BLaER1 (cell line): ENCODE data around the gene UQCR10.

ENCODE experiments used
- H3K27ac ChIP-seq: shearing (Covaris generic); formaldehyde crosslinking; 2 replicates; pipeline ENCODE4 v1.8.1; 2022
- H3K27me3 ChIP-seq: shearing (Covaris generic); formaldehyde crosslinking; 2 replicates; pipeline ENCODE4 v1.8.1; 2022
- H3K36me3 ChIP-seq: shearing (Covaris generic); formaldehyde crosslinking; 2 replicates; pipeline ENCODE4 v1.8.1; 2022
- H3K4me1 ChIP-seq: shearing (Covaris generic); formaldehyde crosslinking; 2 replicates; pipeline ENCODE4 v1.8.1; 2022
- H3K4me2 ChIP-seq: shearing (Covaris generic); formaldehyde crosslinking; 2 replicates; pipeline ENCODE4 v1.8.1; 2022
- H3K4me3 ChIP-seq: shearing (Covaris generic); formaldehyde crosslinking; 2 replicates; pipeline ENCODE4 v1.8.1; 2022
- H3K9ac ChIP-seq: shearing (Covaris generic); formaldehyde crosslinking; 2 replicates; pipeline ENCODE4 v1.8.1; 2022
- H3K9me3 ChIP-seq: shearing (Covaris generic); formaldehyde crosslinking; 2 replicates; pipeline ENCODE4 v1.8.1; 2022
- H4K20me1 ChIP-seq: shearing (Covaris generic); formaldehyde crosslinking; 2 replicates; pipeline ENCODE4 v1.8.1; 2022
- Cebpa-rat ChIP-seq: shearing (Covaris generic); IDR thresholded peaks from 2 replicates; pipeline ENCODE4 v1.8.1; 2022

UQCR10 gene

GRCh38 chr22:29724843-29725242 is 42.3 kb upstream of the UQCR10 start:
- H3K9ac ChIP-seq, result no peak overlapping the region
- no peak for TF ChIP-seq Cebpa-rat
- no peak overlapping the region for H3K4me3 ChIP-seq
- H3K36me3 ChIP-seq, result no peaks in the 10 kb centered on the region
- no peak overlapping the region for H3K27ac ChIP-seq
- H3K9me3 ChIP-seq, result no peaks in the 10 kb centered on the region
- peaks cover 54% of the 10 kb centered on the region for H3K27me3 ChIP-seq
- H3K4me2 ChIP-seq, result no peak overlapping the region
- peaks cover 44% of the 10 kb centered on the region; the same call in 1 of the 2 replicates for H4K20me1 ChIP-seq
- peaks cover 15% of the 10 kb centered on the region; the same call in 1 of the 2 replicates for H3K4me1 ChIP-seq

DNA sequence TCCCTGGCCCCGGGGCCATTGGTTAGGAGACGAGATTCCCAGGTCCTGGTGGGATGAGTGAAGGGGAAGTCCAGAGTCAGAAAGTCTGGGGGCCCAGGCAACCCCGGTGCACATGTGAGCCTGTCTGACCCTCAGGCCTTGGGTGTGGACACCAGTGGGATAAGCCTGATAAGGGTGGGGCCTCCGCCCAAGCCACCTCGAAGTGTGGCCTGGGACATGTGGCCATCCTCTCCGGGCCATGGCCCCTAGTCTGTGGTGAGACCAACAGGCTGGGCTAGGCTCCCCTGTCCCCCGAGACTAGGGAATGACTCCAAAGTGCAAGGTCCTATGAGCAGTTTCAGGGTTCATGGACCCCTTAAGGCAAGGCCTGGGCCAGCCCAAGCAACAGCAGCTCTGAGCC is 41.1 kb upstream of the UQCR10 start:
- no peak for TF ChIP-seq Cebpa-rat

GRCh38 chr22:29726512-29727130 is 40.5 kb upstream of the UQCR10 start:
- no peak overlapping the region for H3K27ac ChIP-seq
- H3K4me3 ChIP-seq, result no peak overlapping the region
- no peak for TF ChIP-seq Cebpa-rat
- peaks cover 12% of the 10 kb centered on the region; the same call in 1 of the 2 replicates for H3K36me3 ChIP-seq
- H3K9ac ChIP-seq, result no peak overlapping the region
- H3K4me2 ChIP-seq, result peak overlapping the region; percentile 32
- peaks cover 29% of the 10 kb centered on the region; the same call in 1 of the 2 replicates for H4K20me1 ChIP-seq
- H3K9me3 ChIP-seq, result no peaks in the 10 kb centered on the region
- H3K4me1 ChIP-seq, result peaks cover 11% of the 10 kb centered on the region; the same call in 1 of the 2 replicates
- H3K27me3 ChIP-seq, result peaks cover 36% of the 10 kb centered on the region

More for the DNA sequence above, 41.1 kb upstream of the UQCR10 start:
- Histone ChIP-seq H3K4me3 (no peak overlapping the region), H3K4me1 (peaks cover 11% of the 10 kb centered on the region; the same call in 1 of the 2 replicates), H3K9me3 (no peaks in the 10 kb centered on the region), H3K9ac (no peak overlapping the region), H3K36me3 (peaks cover 9% of the 10 kb centered on the region; the same call in 1 of the 2 replicates), H3K4me2 (peak overlapping the region; percentile 32), H4K20me1 (peaks cover 34% of the 10 kb centered on the region; the same call in 1 of the 2 replicates), H3K27me3 (peaks cover 42% of the 10 kb centered on the region), H3K27ac (no peak overlapping the region)

GRCh38 chr22:29727131-29727523 is 40.0 kb upstream of the UQCR10 start:
- TF ChIP-seq Cebpa-rat, result no peak
- no peaks in the 10 kb centered on the region for H3K9me3 ChIP-seq
- H3K27me3 ChIP-seq, result peaks cover 31% of the 10 kb centered on the region
- no peak overlapping the region for H3K4me3 ChIP-seq
- peaks cover 24% of the 10 kb centered on the region; the same call in 1 of the 2 replicates for H4K20me1 ChIP-seq
- H3K4me2 ChIP-seq, result peak overlapping the region; percentile 32; the same call in 1 of the 2 replicates
- H3K27ac ChIP-seq, result no peak overlapping the region
- H3K4me1 ChIP-seq, result peaks cover 11% of the 10 kb centered on the region; the same call in 1 of the 2 replicates
- no peak overlapping the region for H3K9ac ChIP-seq
- H3K36me3 ChIP-seq, result peaks cover 12% of the 10 kb centered on the region; the same call in 1 of the 2 replicates

GRCh38 chr22:29729161-29729560 is 38.0 kb upstream of the UQCR10 start:
- H3K27ac ChIP-seq, result no peak overlapping the region
- H3K4me2 ChIP-seq, result no peak overlapping the region
- no peak overlapping the region for H3K4me3 ChIP-seq
- H3K9me3 ChIP-seq, result no peaks in the 10 kb centered on the region
- H3K4me1 ChIP-seq, result peaks cover 27% of the 10 kb centered on the region
- peaks cover 25% of the 10 kb centered on the region for H4K20me1 ChIP-seq
- no peak overlapping the region for H3K9ac ChIP-seq
- TF ChIP-seq Cebpa-rat, result no peak
- H3K36me3 ChIP-seq, result peaks cover 12% of the 10 kb centered on the region; the same call in 1 of the 2 replicates
- H3K27me3 ChIP-seq, result peaks cover 18% of the 10 kb centered on the region

DNA sequence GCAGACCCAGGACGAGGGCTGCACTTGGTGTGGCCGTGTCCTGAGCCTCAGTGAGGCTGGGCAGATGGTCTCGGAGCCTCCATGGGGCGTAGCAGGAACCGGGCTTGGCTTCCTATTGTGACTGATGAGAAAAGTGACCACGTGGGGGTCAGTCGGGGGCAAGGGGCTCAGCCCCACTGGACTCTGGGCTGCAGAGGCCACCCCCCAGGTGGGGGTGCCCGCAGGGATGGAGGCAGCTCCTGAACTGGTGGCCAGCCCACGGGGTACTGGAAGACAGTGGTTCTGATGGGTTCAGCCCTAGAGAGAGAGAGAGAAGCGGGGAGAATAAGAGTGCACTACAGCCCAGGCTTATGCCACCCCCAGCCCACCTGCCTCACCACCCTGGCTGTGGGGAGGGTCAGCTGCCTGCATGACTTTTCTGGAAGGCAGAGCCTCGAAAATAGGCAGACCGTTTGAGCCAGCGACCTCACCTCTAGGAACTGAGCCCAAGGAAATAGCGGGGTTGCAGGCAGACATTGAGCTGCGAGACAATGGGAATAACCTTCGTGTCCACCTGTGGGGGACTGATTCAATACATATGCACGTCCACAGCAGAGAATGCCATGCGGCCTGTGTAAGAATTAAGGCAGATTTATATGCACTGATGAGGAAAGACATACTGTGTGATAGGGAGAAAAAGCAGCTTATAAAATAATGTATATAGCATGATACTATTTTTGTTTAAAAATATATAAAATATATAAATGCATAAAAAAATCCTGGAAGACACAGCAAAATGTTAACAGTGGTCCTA is 35.9 kb upstream of the UQCR10 start:
- peaks cover 23% of the 10 kb centered on the region for H4K20me1 ChIP-seq
- H3K9ac ChIP-seq, result no peak overlapping the region
- H3K4me1 ChIP-seq, result peaks cover 42% of the 10 kb centered on the region
- H3K4me2 ChIP-seq, result no peak overlapping the region
- H3K27ac ChIP-seq, result no peak overlapping the region
- H3K27me3 ChIP-seq, result peaks cover 20% of the 10 kb centered on the region; the same call in 1 of the 2 replicates
- no peak overlapping the region for H3K4me3 ChIP-seq
- H3K9me3 ChIP-seq, result no peaks in the 10 kb centered on the region
- H3K36me3 ChIP-seq, result peaks cover 12% of the 10 kb centered on the region; the same call in 1 of the 2 replicates
- TF ChIP-seq Cebpa-rat, result no peak

DNA sequence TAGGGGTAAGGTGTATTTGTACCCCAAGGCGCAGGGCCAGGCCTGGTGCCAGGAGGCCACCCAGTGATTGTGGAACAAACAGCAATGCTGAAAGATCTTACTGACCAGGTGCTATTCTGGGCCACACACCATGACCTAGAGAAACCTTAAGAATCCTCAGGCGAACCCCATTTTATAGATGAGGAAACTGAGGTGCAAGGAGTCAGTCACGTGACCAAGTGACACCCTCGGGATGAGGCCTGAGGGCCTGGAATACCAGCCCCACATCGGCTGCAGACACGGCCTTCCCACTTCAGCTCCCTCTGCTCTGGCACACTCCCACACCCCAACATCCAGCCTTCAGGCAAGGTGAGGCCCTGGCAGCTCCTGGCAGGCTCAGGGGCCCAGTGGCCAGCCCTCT is 34.3 kb upstream of the UQCR10 start:
- H3K4me1 ChIP-seq, result peaks cover 45% of the 10 kb centered on the region
- H3K27ac ChIP-seq, result peak overlapping the region; percentile 59; the same call in 1 of the 2 replicates
- H3K9me3 ChIP-seq, result no peaks in the 10 kb centered on the region
- no peak overlapping the region; the same call in 1 of the 2 replicates for H3K9ac ChIP-seq
- H3K4me2 ChIP-seq, result peak overlapping the region; percentile 80
- peaks cover 17% of the 10 kb centered on the region for H4K20me1 ChIP-seq
- no peak overlapping the region for H3K4me3 ChIP-seq
- peaks cover 20% of the 10 kb centered on the region; the same call in 1 of the 2 replicates for H3K27me3 ChIP-seq
- no peak for TF ChIP-seq Cebpa-rat
- H3K36me3 ChIP-seq, result peaks cover 12% of the 10 kb centered on the region; the same call in 1 of the 2 replicates

- Histone ChIP-seq H3K36me3 (peaks cover 12% of the 10 kb centered on the region; the same call in 1 of the 2 replicates), H4K20me1 (peaks cover 17% of the 10 kb centered on the region), H3K4me2 (peak overlapping the region; percentile 80), H3K4me3 (no peak overlapping the region), H3K27ac (peak overlapping the region; percentile 59), H3K4me1 (peaks cover 52% of the 10 kb centered on the region), H3K27me3 (peaks cover 20% of the 10 kb centered on the region; the same call in 1 of the 2 replicates), H3K9me3 (no peaks in the 10 kb centered on the region), H3K9ac (peak overlapping the region; percentile 6; the same call in 1 of the 2 replicates)
- TF ChIP-seq Cebpa-rat, result no peak
These were observed 33.6 kb upstream of the UQCR10 start for GRCh38 chr22:29733362-29734201.

GRCh38 chr22:29734406-29734805 is 32.8 kb upstream of the UQCR10 start:
- H3K4me2 ChIP-seq, result peak overlapping the region; percentile 80
- H3K9me3 ChIP-seq, result no peaks in the 10 kb centered on the region
- no peak overlapping the region for H3K4me3 ChIP-seq
- peak overlapping the region; percentile 59 for H3K27ac ChIP-seq
- H3K4me1 ChIP-seq, result peaks cover 60% of the 10 kb centered on the region
- H3K9ac ChIP-seq, result peak overlapping the region; percentile 6; the same call in 1 of the 2 replicates
- H3K36me3 ChIP-seq, result peaks cover 18% of the 10 kb centered on the region
- peaks cover 20% of the 10 kb centered on the region; the same call in 1 of the 2 replicates for H3K27me3 ChIP-seq
- H4K20me1 ChIP-seq, result peaks cover 17% of the 10 kb centered on the region
- TF ChIP-seq Cebpa-rat, result no peak
